Epithelial cell of proximal tubule (primary cell): ENCODE data around the gene CUTC. TPM values are rescaled to one million over a fixed set of nuclear protein-coding genes. Genes with fewer than 3 reads are reported as not detected.

Experiments
- DNase-seq: peaks from one replicate; pipeline ENCODE4 v3.0.0-alpha.2; 2011; ENCODE audit warnings: low read depth
- H3K4me3 ChIP-seq: 2 replicates; pipeline ENCODE4 v1.5.1; 2011; ENCODE audit warnings: low read depth, mild to moderate bottlenecking, low read length
- CTCF ChIP-seq: conservative IDR thresholded peaks from 2 replicates; pipeline ENCODE4 v1.5.1; 2012; ENCODE audit warnings: low read depth, mild to moderate bottlenecking, low read length
- total RNA-seq: library from RNA; depleted of rRNA; stranded (reverse); fragments of >200 nt; gene quantifications from 2 replicates; pipeline ENCODE4 v1.2.3, GENCODE V29; 2015

The CUTC gene
- total RNA-seq, 1 donor from 2014 or later, result 18.8 TPM

GRCh38 chr10:99781734-99782429, 49.8 kb downstream of the CUTC start:
- no peak for TF ChIP-seq CTCF
- H3K4me3 ChIP-seq, result no peak overlapping the region
- no peak for DNase-seq

- no peak for TF ChIP-seq CTCF
- DNase-seq, result no peak
- H3K4me3 ChIP-seq, result peak within 1 kb of the TSS; percentile 42
Measured at GRCh38 chr10:99782447-99783286, 50.6 kb downstream of the CUTC start, which contains the start of gene ABCC2. Gene ABCC2, plus strand, starts transcription at chr10:99782640. Its CDS starts 205 bp downstream, at chr10:99782845.

- DNase-seq, result no peak
- TF ChIP-seq CTCF, result no peak
Measured at GRCh38 chr10:99784016-99784726, 52.1 kb downstream of the CUTC start.

GRCh38 chr10:99784727-99785441, 52.9 kb downstream of the CUTC start:
- DNase-seq, result no peak
- TF ChIP-seq CTCF, result no peak
- H3K4me3 ChIP-seq, result peak overlapping the region; percentile 42

More at GRCh38 chr10:99784016-99784726, 52.1 kb downstream of the CUTC start:
- H3K4me3 ChIP-seq, result peak overlapping the region; percentile 42

GRCh38 chr10:99785646-99786045, 53.6 kb downstream of the CUTC start:
- no peak for TF ChIP-seq CTCF
- DNase-seq, result no peak
- no peak overlapping the region for H3K4me3 ChIP-seq

- no peak overlapping the region for H3K4me3 ChIP-seq
- TF ChIP-seq CTCF, result no peak
- DNase-seq, result no peak
Measured at GRCh38 chr10:99787311-99787710, 55.3 kb downstream of the CUTC start.
